Mesendoderm (in vitro differentiated cells): ENCODE measurements around the gene LRRD1.
A peak's percentile ranks its signal among the peaks of the same experiment; 100 is the strongest.

Experiments used
- DNase-seq: peaks from one replicate; pipeline ENCODE4 v3.0.0; 2013
- H2AK5ac ChIP-seq: 2 replicates; pipeline ENCODE4 v1.6.1; 2013; ENCODE audit warnings: low read length, inconsistent platforms
- H2BK120ac ChIP-seq: 2 replicates; pipeline ENCODE4 v1.6.1; 2013; ENCODE audit warnings: low read depth, mild to moderate bottlenecking, low read length, moderate library complexity, mixed read lengths
- H2BK15ac ChIP-seq: replicated peaks from 2 replicates; pipeline ENCODE4 v1.6.1; 2013; ENCODE audit warnings: low read depth, mild to moderate bottlenecking, moderate library complexity
- H2BK5ac ChIP-seq: 2 replicates; pipeline ENCODE4 v1.6.1; 2013; ENCODE audit warnings: low read length, inconsistent platforms
- H3K18ac ChIP-seq: 2 replicates; pipeline ENCODE4 v1.6.1; 2013; ENCODE audit warnings: mild to moderate bottlenecking, low read length, mixed read lengths
- H3K23ac ChIP-seq: one replicate; pipeline ENCODE4 v1.6.1; 2013; ENCODE audit warnings: low read length
- H3K27ac ChIP-seq: 2 replicates; pipeline ENCODE4 v1.5.1; 2013; ENCODE audit warnings: low read depth, mild to moderate bottlenecking, inconsistent platforms, low read length, moderate library complexity
- H3K27me3 ChIP-seq: 2 replicates; pipeline ENCODE4 v1.6.1; 2013; ENCODE audit warnings: low read length, control low read depth, mild to moderate bottlenecking, inconsistent platforms; ENCODE audit not compliant: insufficient read depth, poor library complexity
- H3K36me3 ChIP-seq: 2 replicates; pipeline ENCODE4 v1.6.1; 2013; ENCODE audit warnings: low read length, inconsistent platforms; ENCODE audit not compliant: control insufficient read depth, insufficient read depth
- H3K4ac ChIP-seq: one replicate; pipeline ENCODE4 v1.6.1; 2013; ENCODE audit warnings: low read depth, mild to moderate bottlenecking, low read length, moderate library complexity
- H3K4me1 ChIP-seq: 2 replicates; pipeline ENCODE4 v1.6.1; 2013; ENCODE audit warnings: low read depth, low read length, inconsistent platforms; ENCODE audit not compliant: control insufficient read depth
- H3K4me2 ChIP-seq: 2 replicates; pipeline ENCODE4 v1.6.1; 2013; ENCODE audit warnings: low read length
- H3K4me3 ChIP-seq: 2 replicates; pipeline ENCODE4 v1.5.1; 2013; ENCODE audit warnings: mild to moderate bottlenecking, low read length
- H3K56ac ChIP-seq: one replicate; pipeline ENCODE4 v1.6.1; 2013; ENCODE audit warnings: low read length
- H3K79me1 ChIP-seq: 2 replicates; pipeline ENCODE4 v1.6.1; 2013; ENCODE audit warnings: low read length, inconsistent platforms
- H3K79me2 ChIP-seq: 2 replicates; pipeline ENCODE4 v1.6.1; 2013; ENCODE audit warnings: mild to moderate bottlenecking, low read length; ENCODE audit not compliant: control insufficient read depth, insufficient read depth
- H3K9ac ChIP-seq: 2 replicates; pipeline ENCODE4 v1.6.1; 2013; ENCODE audit warnings: low read length, inconsistent platforms
- H4K5ac ChIP-seq: one replicate; pipeline ENCODE4 v1.6.1; 2013; ENCODE audit warnings: low read length
- H4K8ac ChIP-seq: one replicate; pipeline ENCODE4 v1.6.1; 2013; ENCODE audit warnings: low read depth, mild to moderate bottlenecking, control low read depth, low read length, moderate library complexity
- WGBS: extraction: QIAGEN DNeasy Blood & Tissue Kit; methylation state at CpG from one replicate; pipeline ENCODE4 v1.1.7; 2013; ENCODE audit warnings: low lambda C conversion rate, missing lambda C conversion rate; ENCODE audit not compliant: insufficient coverage; ENCODE audit errors: extremely low coverage; 5-methylcytosine and 5-hydroxymethylcytosine counted together

Gene LRRD1

DNA sequence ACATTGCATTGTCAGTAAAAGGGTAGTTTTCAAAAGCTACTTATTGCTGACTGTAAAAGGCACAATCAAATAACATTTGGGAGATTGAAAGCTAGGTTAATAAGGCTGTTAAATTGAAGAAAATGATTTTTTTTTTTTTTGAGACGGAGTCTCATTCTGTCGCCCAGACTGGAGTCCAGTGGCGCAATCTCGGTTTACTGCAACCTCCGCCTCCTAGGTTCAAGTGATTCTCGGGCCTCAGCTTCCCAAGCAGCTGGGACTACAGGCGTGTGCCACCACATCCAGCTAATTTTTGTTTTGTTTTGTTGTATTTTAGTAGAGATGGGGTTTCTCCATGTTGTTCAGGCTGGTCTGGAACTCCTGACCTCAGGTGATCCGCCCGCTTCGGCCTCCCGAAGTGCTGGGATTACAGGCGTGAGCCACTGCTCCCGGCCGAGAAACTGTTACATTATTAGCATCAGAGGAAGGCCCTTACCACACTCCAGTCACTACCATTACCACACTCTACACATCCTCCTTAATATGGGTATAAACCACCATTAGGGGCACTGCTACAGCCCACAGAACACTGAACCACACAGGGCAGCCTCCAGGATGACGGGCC is 45.7 kb downstream of the LRRD1 start:
- Histone ChIP-seq H3K56ac (peak overlapping the region; percentile 98), H4K8ac (no peak overlapping the region), H3K4me2 (peak overlapping the region; percentile 64), H4K5ac (no peak overlapping the region), H3K23ac (no peak overlapping the region), H3K27me3 (no peaks in the 10 kb centered on the region), H2BK5ac (no peak overlapping the region), H2BK120ac (no peak overlapping the region), H3K4me1 (peaks cover 3% of the 10 kb centered on the region), H3K4me3 (peak overlapping the region; percentile 99), H3K79me2 (peaks cover 42% of the 10 kb centered on the region), H3K36me3 (peaks cover 1% of the 10 kb centered on the region), H3K79me1 (peaks cover 3% of the 10 kb centered on the region), H3K18ac (no peak overlapping the region), H3K4ac (no peak overlapping the region), H2BK15ac (no peak overlapping the region), H3K9ac (peak overlapping the region; percentile 97), H2AK5ac (no peak overlapping the region), H3K27ac (no peak overlapping the region)
- DNase-seq: no peak
- no CpG with 5 or more reads among the region's 15 CpGs for WGBS

DNA sequence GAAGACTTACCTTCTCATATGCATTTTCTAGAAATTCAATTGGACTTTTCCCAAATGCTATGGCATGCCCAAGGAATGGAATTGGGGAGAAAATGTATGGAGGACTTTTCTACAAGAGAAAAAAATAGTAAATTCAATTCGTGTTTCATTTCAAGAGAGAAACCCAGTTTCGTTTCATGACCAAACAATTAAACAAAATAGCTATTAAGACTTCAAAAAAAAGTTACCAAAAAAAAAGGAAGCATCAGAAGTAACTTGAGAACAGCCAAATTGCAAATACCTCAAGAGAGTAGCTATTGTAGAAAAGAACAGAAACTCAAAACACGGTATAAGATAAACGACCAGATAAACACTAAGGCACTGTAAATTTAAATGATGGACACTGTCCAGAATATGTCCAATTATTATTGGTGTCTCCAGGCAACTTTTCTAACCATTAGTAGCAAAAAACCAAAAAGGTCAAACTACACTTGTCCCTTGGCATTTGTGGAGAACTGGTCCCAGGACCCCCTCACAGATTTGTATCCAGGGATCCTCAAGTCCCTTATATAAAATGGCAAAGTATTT is 47.1 kb downstream of the LRRD1 start:
- no peak overlapping the region for H3K56ac ChIP-seq
- H3K79me2 ChIP-seq: peaks cover 44% of the 10 kb centered on the region
- no peak overlapping the region for H2BK120ac ChIP-seq
- peaks cover 6% of the 10 kb centered on the region for H3K79me1 ChIP-seq
- H3K18ac ChIP-seq: no peak overlapping the region
- H3K27ac ChIP-seq: no peak overlapping the region
- H3K4ac ChIP-seq: no peak overlapping the region
- no CpG with 5 or more reads among the region's 4 CpGs for WGBS
- no peak overlapping the region for H2BK15ac ChIP-seq
- no peak overlapping the region for H4K8ac ChIP-seq
- DNase-seq: no peak
- no peak overlapping the region for H2AK5ac ChIP-seq
- no peak overlapping the region for H3K4me3 ChIP-seq
- no peak overlapping the region for H3K23ac ChIP-seq
- H3K4me2 ChIP-seq: peak overlapping the region; percentile 18
- no peaks in the 10 kb centered on the region for H3K27me3 ChIP-seq
- peaks cover 3% of the 10 kb centered on the region for H3K4me1 ChIP-seq
- H4K5ac ChIP-seq: no peak overlapping the region
- no peak overlapping the region for H2BK5ac ChIP-seq
- peak overlapping the region; percentile 20 for H3K9ac ChIP-seq
- peaks cover 3% of the 10 kb centered on the region for H3K36me3 ChIP-seq

DNA sequence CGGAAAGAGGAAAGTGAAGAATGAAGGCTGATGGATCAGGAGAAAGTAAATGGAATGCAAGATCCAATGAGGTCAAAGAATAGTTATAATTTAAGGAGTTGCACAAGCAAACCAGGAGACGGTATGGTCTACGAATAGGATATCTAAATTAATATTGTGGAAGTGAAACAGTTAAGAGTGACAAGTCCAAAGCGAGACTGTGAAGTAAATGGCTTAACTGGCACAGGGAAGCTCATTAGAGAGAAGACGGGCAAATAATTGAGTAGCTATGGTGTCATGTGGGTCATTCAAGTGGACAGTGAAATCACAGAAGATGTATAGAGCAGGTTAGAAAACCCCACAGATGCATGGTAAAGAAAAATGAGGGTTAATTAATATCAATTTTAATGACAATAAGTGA is 47.8 kb downstream of the LRRD1 start:
- Histone ChIP-seq H3K4ac (no peak overlapping the region), H3K79me2 (peaks cover 44% of the 10 kb centered on the region), H3K4me3 (no peak overlapping the region), H3K4me2 (no peak overlapping the region), H3K18ac (no peak overlapping the region), H3K36me3 (peaks cover 3% of the 10 kb centered on the region), H2BK5ac (no peak overlapping the region), H2BK120ac (no peak overlapping the region), H2BK15ac (no peak overlapping the region), H3K23ac (no peak overlapping the region), H2AK5ac (no peak overlapping the region), H3K27me3 (no peaks in the 10 kb centered on the region), H3K27ac (no peak overlapping the region), H3K4me1 (peaks cover 3% of the 10 kb centered on the region), H3K56ac (no peak overlapping the region), H3K79me1 (peaks cover 6% of the 10 kb centered on the region), H4K5ac (no peak overlapping the region), H4K8ac (no peak overlapping the region), H3K9ac (no peak overlapping the region)
- DNase-seq: no peak
- no CpG with 5 or more reads among the region's 5 CpGs for WGBS

DNA sequence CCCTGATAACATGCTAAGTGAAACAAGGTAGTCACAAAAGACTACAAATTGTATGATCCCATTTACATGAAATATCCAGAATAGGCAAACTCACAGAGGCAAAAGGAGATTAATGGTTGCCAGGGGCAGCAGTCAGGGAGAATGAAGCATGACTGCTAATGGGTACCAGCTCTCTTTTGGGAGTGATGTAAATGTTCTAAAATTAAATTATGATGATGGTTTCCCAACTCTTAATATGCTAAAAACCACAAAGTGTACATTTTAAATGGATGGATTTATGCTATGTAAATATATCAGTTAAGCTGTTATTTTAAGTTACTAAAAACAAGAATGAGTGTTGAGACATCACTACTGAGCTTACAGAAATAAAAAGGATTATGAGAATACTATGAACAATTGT is 57.3 kb downstream of the LRRD1 start:
- Histone ChIP-seq H2BK5ac (no peak overlapping the region), H3K36me3 (peaks cover 4% of the 10 kb centered on the region), H3K18ac (no peak overlapping the region), H3K4me3 (no peak overlapping the region), H3K27ac (no peak overlapping the region), H4K8ac (no peak overlapping the region), H2BK120ac (no peak overlapping the region), H3K79me2 (peaks cover 28% of the 10 kb centered on the region), H2BK15ac (no peak overlapping the region), H3K56ac (no peak overlapping the region), H3K23ac (no peak overlapping the region), H3K4ac (no peak overlapping the region), H3K4me2 (no peak overlapping the region), H2AK5ac (no peak overlapping the region), H3K4me1 (no peaks in the 10 kb centered on the region), H3K27me3 (no peaks in the 10 kb centered on the region), H3K9ac (no peak overlapping the region), H3K79me1 (peaks cover 9% of the 10 kb centered on the region), H4K5ac (no peak overlapping the region)
- no peak for DNase-seq

DNA sequence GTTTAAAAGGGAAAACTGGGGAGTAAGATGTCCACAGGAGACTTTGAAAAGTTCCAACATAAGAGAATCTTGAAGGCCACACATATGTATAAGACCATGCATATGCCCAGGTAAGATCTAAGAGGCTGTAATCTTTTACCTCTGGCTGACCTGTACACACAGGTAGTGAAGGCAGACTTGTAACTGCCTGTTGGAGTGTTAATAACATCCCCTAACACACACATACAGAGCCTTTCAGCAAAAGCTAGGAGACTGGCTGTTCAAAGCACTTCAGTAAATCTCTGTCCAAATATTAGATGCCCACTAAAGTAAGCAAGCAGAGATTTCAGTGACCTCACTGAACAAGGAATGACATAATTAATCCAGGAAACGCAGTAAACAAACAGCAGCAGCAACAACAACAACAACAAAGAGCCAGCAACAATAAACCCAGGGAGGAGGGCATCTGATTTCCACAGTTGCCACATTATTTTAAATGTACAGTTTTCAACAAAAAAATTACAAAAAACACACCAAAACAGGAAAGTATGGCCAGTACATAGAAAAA is 59.7 kb downstream of the LRRD1 start:
- H3K18ac ChIP-seq: no peak overlapping the region
- no peak overlapping the region for H3K4ac ChIP-seq
- DNase-seq: no peak
- no peak overlapping the region for H3K27ac ChIP-seq
- no peaks in the 10 kb centered on the region for H3K27me3 ChIP-seq
- no peaks in the 10 kb centered on the region for H3K4me1 ChIP-seq
- H3K79me2 ChIP-seq: peaks cover 28% of the 10 kb centered on the region
- H3K9ac ChIP-seq: no peak overlapping the region
- peaks cover 9% of the 10 kb centered on the region for H3K79me1 ChIP-seq
- WGBS: no CpG with 5 or more reads among the region's 1 CpG
- H4K5ac ChIP-seq: no peak overlapping the region
- peaks cover under 1% of the 10 kb centered on the region for H3K36me3 ChIP-seq
- H3K4me2 ChIP-seq: no peak overlapping the region
- no peak overlapping the region for H2BK5ac ChIP-seq
- H3K56ac ChIP-seq: no peak overlapping the region
- H3K4me3 ChIP-seq: no peak overlapping the region
- no peak overlapping the region for H2BK15ac ChIP-seq
- no peak overlapping the region for H2BK120ac ChIP-seq
- H3K23ac ChIP-seq: no peak overlapping the region
- H4K8ac ChIP-seq: no peak overlapping the region
- H2AK5ac ChIP-seq: no peak overlapping the region

DNA sequence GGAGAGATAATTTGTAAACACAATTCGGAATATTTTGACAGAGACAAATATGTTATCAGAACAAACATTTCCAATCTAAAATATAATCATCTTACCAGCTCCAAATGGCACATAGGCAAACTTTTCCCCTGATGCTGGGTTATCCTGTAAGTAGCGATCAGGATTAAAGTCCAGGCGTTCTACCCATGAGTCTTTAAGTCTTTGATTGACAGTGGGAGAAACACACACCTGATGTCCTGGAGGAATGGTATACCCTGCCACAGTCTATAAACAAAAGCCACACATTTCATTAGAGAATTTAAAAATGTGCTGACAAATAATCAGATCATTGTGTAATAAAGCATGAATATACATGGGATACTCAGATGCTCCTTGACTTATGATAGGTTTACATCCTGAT is 62.0 kb downstream of the LRRD1 start:
- H3K79me2 ChIP-seq: peaks cover 23% of the 10 kb centered on the region
- peaks cover 7% of the 10 kb centered on the region for H3K79me1 ChIP-seq
- DNase-seq: no peak
- H2BK5ac ChIP-seq: no peak overlapping the region
- H3K4me2 ChIP-seq: no peak overlapping the region
- no peak overlapping the region for H4K5ac ChIP-seq
- H3K23ac ChIP-seq: no peak overlapping the region
- no peak overlapping the region for H3K27ac ChIP-seq
- no peak overlapping the region for H4K8ac ChIP-seq
- no peaks in the 10 kb centered on the region for H3K36me3 ChIP-seq
- no CpG with 5 or more reads among the region's 3 CpGs for WGBS
- H3K4me3 ChIP-seq: no peak overlapping the region
- no peak overlapping the region for H3K18ac ChIP-seq
- H3K27me3 ChIP-seq: no peaks in the 10 kb centered on the region
- H3K9ac ChIP-seq: no peak overlapping the region
- no peak overlapping the region for H3K56ac ChIP-seq
- no peak overlapping the region for H3K4ac ChIP-seq
- H3K4me1 ChIP-seq: no peaks in the 10 kb centered on the region
- no peak overlapping the region for H2BK15ac ChIP-seq
- H2BK120ac ChIP-seq: no peak overlapping the region
- H2AK5ac ChIP-seq: no peak overlapping the region
